GM18868 (cell line): ENCODE results near the gene ZNF398.
"Not testable (repeated sequence)": the region's sequence is repeated elsewhere in the genome, so short reads cannot be mapped to it uniquely, and the experiment has no call there.

ENCODE experiments used
- ATAC-seq: cut with Tn5 transposase; IDR thresholded peaks from one replicate; pipeline ENCODE4 v1.9.1; 2021; ENCODE audit warnings: mild to moderate bottlenecking, moderate library complexity; ENCODE audit not compliant: unreplicated experiment

The ZNF398 gene

GRCh38 chr7:149223761-149224160, 76.5 kb downstream of the ZNF398 start:
- ATAC-seq = no peak

- no peak for ATAC-seq
Observed at GRCh38 chr7:149224352-149224751, 77.1 kb downstream of the ZNF398 start.

GRCh38 chr7:149225106-149225505, 77.9 kb downstream of the ZNF398 start:
- ATAC-seq = no peak

GRCh38 chr7:149225656-149226055, 78.4 kb downstream of the ZNF398 start:
- ATAC-seq = no peak

- ATAC-seq = not testable (repeated sequence)
Observed at GRCh38 chr7:149226366-149226765, 79.1 kb downstream of the ZNF398 start.

GRCh38 chr7:149226840-149227494, 79.7 kb downstream of the ZNF398 start:
- no peak for ATAC-seq

GRCh38 chr7:149228831-149229471, 81.7 kb downstream of the ZNF398 start:
- no peak for ATAC-seq

- no peak for ATAC-seq
Observed at GRCh38 chr7:149229526-149229925, 82.3 kb downstream of the ZNF398 start.

- no peak for ATAC-seq
Observed at GRCh38 chr7:149232362-149232761, 85.1 kb downstream of the ZNF398 start.
